COLO829 (cell line): Measurements from ENCODE around the gene HAPLN2.
"Not testable (repeated sequence)": the region's sequence is repeated elsewhere in the genome, so short reads cannot be mapped to it uniquely, and the experiment has no call there.

Source experiments
- DNase-seq: peaks from one replicate; pipeline ENCODE4 v3.0.0; 2012; ENCODE audit warnings: low spot score

HAPLN2 gene

GRCh38 chr1:156618853-156619581 is at the start of gene HAPLN2:
TSS of gene HAPLN2 (plus strand) at chr1:156619415. CDS start at chr1:156623491, 4,076 bp downstream.
- no peak for DNase-seq

GRCh38 chr1:156571261-156571852 is 47.9 kb upstream of the HAPLN2 start:
- peak; percentile 81 for DNase-seq

GRCh38 chr1:156571919-156572662 is 47.1 kb upstream of the HAPLN2 start, which contains the start of gene IQGAP3:
TSS of gene IQGAP3 (minus strand) at chr1:156572565. CDS start at chr1:156572529, 36 bp downstream.
- DNase-seq: peak; percentile 96

GRCh38 chr1:156572663-156573018 is 46.6 kb upstream of the HAPLN2 start:
- no peak for DNase-seq

DNA sequence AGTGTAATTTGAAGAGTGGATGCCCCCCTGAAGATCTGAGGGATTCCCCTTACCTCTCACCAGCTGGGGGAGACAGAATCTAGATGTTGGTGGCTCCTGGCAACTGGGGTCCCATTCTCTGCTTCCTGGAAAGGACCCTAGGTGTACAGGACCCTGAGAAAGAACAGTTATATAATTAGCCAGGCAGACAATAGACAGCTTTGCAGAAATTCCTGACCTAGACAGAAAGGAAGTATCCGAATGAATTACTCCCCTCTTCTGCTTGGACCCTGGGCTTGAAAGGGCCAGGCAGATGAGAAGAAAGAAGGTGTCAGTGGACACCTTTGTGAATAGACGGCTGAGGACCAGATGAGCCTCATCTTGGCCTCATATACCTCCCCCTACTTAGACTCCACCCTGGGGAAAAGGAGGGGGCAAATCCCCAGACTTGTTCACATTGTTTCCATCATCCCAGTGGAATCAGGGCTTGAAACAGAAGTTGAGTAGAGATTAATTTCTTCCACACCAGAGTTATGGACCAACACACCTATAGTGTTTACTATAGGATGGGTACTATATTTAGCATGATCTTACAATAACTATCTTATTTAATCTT is 45.1 kb upstream of the HAPLN2 start:
- no peak for DNase-seq

DNA sequence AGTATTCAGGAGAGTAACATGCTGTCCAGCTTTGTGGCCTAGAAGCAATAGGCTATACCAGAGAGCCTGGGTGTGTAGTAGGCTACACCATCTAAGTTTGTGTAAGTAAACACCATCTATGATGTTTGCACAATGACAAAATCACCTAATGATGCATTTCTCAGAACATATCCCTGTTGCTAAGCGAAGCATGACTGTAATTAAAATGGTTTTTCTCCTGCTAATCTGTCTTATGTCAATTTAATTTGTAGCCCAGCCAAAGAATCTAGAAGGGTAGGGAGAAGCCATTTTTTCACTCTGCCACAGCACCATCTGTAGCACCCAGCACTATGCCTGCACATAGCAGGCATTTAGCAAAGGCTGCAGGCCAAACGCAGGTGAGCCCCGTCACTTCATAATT is 41.7 kb upstream of the HAPLN2 start:
- DNase-seq: no peak

GRCh38 chr1:156578055-156578454 is 41.2 kb upstream of the HAPLN2 start:
- no peak for DNase-seq

- DNase-seq: no peak
Measured at GRCh38 chr1:156579472-156579871, 39.7 kb upstream of the HAPLN2 start, which contains the start of gene TTC24. TSS of gene TTC24 (plus strand) at chr1:156579723. CDS start at chr1:156581365, 1,642 bp downstream.

- no peak for DNase-seq
Measured at GRCh38 chr1:156581661-156582387, 37.4 kb upstream of the HAPLN2 start.

- no peak for DNase-seq
Measured at GRCh38 chr1:156582388-156583017, 36.7 kb upstream of the HAPLN2 start.

DNA sequence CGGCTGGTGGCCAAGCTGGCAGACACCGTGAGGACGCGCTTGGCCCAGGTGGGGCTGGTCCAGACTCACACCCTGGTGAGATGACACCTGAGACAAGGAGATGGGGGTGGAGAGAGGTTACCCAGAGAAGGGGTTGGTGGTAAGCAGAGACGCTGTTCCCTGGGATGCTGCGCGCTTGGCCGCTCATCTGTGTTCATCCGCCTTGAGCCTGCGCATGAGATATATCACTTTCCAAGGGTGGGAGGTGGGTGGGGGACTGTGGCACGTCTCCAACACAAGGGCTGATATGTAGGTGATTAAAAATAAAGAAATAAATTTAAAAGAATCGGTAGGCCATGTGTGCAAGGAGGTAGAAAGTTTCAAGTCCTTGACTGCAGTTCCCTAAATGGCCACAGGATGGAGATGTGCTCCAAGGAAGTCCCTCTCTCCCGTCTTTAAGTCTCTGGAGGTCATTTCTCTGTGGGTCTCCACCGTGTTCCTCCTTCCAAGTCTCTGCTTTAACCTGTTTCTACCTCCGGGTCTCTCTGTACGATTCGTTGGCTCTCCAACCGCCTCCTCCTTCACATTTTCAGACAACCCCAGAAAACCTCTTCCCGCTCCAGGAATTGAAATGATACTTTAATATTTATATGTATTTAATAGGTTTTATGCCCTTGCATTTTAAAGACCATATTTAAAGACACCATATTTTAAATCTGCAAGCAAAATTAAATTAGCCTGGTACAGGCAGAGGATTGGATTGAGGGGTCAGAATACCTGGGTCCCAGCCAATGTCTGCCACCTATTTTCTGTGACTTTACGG is 35.2 kb upstream of the HAPLN2 start:
- DNase-seq: peak; percentile 86

DNA sequence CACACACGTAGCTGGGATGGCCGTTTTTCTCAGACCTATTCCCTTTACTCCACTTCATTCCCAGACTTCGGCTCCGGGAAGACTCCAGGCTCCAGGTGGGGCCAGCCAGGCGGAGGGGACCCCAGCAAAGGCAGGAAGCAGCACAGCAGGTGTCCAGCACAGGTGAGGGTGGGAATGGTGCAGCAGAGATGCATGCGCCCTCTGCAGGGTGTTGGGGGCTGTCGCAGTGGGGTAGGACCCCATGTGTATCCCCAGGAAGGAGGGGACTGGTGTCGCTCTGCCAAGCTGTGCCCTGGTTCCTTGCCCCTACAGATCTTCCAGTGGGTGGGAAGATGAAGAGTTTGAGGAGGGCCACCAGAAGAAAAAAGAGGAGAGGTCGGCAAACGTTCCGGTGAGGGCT is 34.4 kb upstream of the HAPLN2 start:
- DNase-seq: no peak

DNA sequence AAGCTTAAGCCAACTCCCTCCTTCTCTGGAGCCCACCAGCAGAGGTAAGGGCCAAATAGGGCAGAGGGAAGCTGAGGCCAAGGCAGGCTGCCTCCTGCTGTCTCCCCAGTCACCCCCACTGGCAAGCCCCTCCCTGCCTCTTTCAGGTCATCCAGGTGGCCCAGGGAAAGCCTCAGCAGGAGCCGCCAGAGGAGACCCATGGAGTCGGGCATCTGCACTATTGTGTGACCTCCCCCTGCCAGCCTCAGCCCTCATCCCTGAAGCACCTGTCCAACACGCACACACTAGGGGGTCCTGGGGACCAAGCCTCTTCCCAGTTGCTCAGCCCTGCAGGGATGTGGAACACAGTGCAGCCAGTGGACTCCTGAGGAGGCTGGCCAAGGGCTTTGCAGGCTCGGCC is 32.9 kb upstream of the HAPLN2 start:
- DNase-seq: no peak

- no peak for DNase-seq
Measured at GRCh38 chr1:156586892-156587477, 32.2 kb upstream of the HAPLN2 start.

DNA sequence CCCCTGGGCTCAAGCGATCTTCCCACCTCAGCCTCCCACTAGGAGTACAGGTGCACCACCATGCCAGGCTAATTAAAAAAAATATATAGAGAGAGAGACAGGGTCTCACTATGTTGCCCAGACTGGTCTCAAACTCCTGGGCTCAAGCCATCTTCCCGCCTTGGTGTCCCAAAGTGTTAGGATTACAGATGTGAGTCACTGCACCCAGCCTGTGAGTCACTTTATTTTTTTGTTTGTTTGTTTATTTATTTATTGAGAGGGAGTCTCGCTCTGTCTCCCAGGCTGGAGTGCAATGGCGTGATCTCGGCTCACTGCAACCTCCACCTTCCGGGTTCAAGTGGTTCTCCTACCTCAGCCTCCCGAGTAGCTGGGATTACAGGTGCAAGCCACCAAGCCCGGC is 31.3 kb upstream of the HAPLN2 start:
- DNase-seq: not testable (repeated sequence)

DNA sequence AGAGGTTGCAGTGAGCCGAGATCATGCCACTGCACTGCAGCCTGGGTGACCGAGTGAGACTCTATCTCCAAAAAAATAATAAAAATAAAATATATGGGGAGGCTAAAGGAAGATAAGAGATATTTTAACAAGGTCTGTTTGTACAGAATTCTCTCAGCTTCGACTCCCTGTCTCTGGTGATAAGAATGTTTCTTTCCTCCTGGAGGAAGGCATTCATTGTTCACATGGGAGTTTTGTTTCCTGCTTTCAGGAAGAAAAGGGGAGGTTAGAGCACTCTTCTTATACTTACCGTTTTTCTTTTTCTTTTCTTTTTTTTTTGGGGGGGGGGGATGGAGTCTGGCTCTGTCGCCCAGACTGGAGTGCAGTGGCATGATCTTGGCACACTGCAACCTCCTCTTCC is 29.7 kb upstream of the HAPLN2 start:
- DNase-seq: no peak

DNA sequence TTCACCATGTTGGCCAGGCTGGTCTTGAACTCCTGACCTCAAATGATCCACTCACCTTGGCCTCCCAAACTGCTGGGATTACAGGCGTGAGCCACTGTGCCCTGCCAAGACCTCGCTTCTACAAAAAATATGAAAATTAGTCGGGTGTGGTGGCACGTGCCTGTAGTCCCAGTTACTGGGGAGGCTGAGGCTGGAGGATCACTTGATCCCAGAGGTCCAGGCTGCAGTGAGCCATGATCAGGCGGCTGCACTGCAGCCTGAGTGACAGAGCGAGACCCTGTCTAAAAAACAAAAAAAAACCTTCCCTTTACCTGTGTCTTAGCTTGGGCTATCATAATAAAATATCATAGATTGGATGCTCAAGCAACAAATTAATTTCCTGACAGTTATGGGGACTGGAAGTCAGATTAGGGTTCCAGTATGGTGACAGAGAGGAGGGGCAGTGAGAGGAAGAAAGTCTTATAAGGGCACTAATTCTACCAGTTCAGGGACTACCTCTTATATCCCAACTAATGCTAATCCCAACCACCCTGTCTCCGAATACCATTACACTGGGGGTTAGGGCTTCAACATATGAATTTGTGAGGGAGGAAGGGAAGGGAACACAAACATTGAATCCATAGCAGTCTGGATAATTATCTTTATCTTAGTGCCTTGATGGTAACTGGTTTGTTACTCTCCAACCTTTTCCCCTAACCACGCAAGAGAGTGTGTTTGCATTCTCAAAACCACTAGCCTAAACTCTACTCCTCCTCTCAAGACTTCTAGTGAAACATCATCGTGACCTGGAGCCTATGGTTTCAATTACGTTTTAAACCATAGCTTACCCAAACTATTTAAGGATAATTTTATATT is 28.7 kb upstream of the HAPLN2 start:
- no peak for DNase-seq

DNA sequence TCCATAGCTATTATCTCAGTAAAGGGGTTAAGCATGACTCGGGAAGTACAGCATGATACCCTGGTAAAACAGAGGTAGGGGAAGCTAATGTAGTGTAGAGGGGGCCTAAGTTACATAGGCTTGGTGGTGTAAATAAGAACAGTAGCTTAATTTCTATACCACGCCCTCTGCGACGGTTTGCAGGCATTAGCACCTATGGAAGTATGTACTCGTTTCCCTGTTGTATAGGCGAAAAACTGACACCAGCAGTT is 28.1 kb upstream of the HAPLN2 start:
- no peak for DNase-seq

- peak; percentile 72 for DNase-seq
Measured at GRCh38 chr1:156591432-156592157, 27.6 kb upstream of the HAPLN2 start, which contains the start of gene NAXE. TSS of gene NAXE (plus strand) at chr1:156591776. CDS start at chr1:156591805, 29 bp downstream.
